Measurements from ENCODE around the gene TECTA. TPM values are rescaled to one million over a fixed set of nuclear protein-coding genes. Genes with fewer than 3 reads are reported as not detected.

Gene TECTA
- total RNA-seq, 2 experiments from 2014 or later, result 0.22 to 0.42 TPM

GRCh38 chr11:121145826-121146225, 44.8 kb downstream of the TECTA start:
- CTCF ChIA-PET, result no interaction called here
- POLR2A ChIA-PET, result no interaction called here

GRCh38 chr11:121149116-121149515, 48.1 kb downstream of the TECTA start:
- POLR2A ChIA-PET, result no interaction called here
- no peak overlapping the region for H3K27ac Mint-ChIP-seq
- no peaks in the 10 kb centered on the region for H3K9me3 Mint-ChIP-seq
- H3K27ac ChIP-seq (ENCODE audit: low read depth in 1 of 2, low read length in 2 of 2), result no peak overlapping the region
- intact Hi-C loops (cut with DNase I, micrococcal nuclease), result no loop called here
- DNase-seq (no peak), ATAC-seq (ENCODE audit: poor library complexity) (no peak)
- no peaks in the 10 kb centered on the region for H3K36me3 ChIP-seq (ENCODE audit: insufficient read depth, low read length)
- no peaks in the 10 kb centered on the region for H3K4me1 Mint-ChIP-seq (ENCODE audit: low read depth)
- no peak overlapping the region for H3K4me3 ChIP-seq (ENCODE audit: low read length)
- H3K4me3 Mint-ChIP-seq, result no peak overlapping the region
- no peaks in the 10 kb centered on the region for H3K27me3 ChIP-seq (ENCODE audit: control insufficient read depth in 1 of 2, insufficient read depth in 2 of 2, low read length in 2 of 2)
- no peaks in the 10 kb centered on the region for H3K27me3 Mint-ChIP-seq
- peaks cover 0 to 3% of the 10 kb centered on the region in 2 experiments for H3K9me3 ChIP-seq (ENCODE audit: control insufficient read depth in 1 of 2, insufficient read depth in 1 of 2, low read length in 2 of 2)
- no peaks in the 10 kb centered on the region for H3K36me3 Mint-ChIP-seq (ENCODE audit: low read depth)
- CTCF ChIA-PET, result no interaction called here
- TF ChIP-seq, protein P1, sequence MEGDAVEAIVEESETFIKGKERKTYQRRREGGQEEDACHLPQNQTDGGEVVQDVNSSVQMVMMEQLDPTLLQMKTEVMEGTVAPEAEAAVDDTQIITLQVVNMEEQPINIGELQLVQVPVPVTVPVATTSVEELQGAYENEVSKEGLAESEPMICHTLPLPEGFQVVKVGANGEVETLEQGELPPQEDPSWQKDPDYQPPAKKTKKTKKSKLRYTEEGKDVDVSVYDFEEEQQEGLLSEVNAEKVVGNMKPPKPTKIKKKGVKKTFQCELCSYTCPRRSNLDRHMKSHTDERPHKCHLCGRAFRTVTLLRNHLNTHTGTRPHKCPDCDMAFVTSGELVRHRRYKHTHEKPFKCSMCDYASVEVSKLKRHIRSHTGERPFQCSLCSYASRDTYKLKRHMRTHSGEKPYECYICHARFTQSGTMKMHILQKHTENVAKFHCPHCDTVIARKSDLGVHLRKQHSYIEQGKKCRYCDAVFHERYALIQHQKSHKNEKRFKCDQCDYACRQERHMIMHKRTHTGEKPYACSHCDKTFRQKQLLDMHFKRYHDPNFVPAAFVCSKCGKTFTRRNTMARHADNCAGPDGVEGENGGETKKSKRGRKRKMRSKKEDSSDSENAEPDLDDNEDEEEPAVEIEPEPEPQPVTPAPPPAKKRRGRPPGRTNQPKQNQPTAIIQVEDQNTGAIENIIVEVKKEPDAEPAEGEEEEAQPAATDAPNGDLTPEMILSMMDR (IDR thresholded peaks at IDR 0.05), result no peak
- no peaks in the 10 kb centered on the region for H3K4me1 ChIP-seq (ENCODE audit: insufficient read depth, low read length)

More at GRCh38 chr11:121145826-121146225, 44.8 kb downstream of the TECTA start:
- H3K4me1 ChIP-seq (ENCODE audit: insufficient read depth, low read length), result no peaks in the 10 kb centered on the region
- no peak overlapping the region for H3K4me3 ChIP-seq (ENCODE audit: low read length)
- no peaks in the 10 kb centered on the region for H3K27me3 Mint-ChIP-seq
- H3K27me3 ChIP-seq (ENCODE audit: control insufficient read depth in 1 of 2, insufficient read depth in 2 of 2, low read length in 2 of 2), result no peaks in the 10 kb centered on the region
- H3K36me3 ChIP-seq (ENCODE audit: insufficient read depth, low read length), result no peaks in the 10 kb centered on the region
- DNase-seq (no peak), ATAC-seq (ENCODE audit: poor library complexity) (no peak)
- intact Hi-C loops (cut with DNase I, micrococcal nuclease), result no loop called here
- TF ChIP-seq, protein P1 (IDR thresholded peaks at IDR 0.05), result no peak
- no peaks in the 10 kb centered on the region for H3K4me1 Mint-ChIP-seq (ENCODE audit: low read depth)
- no peaks in the 10 kb centered on the region for H3K9me3 Mint-ChIP-seq
- no peak overlapping the region for H3K27ac Mint-ChIP-seq
- no peaks in the 10 kb centered on the region for H3K36me3 Mint-ChIP-seq (ENCODE audit: low read depth)
- no peaks in the 10 kb centered on the region for H3K9me3 ChIP-seq (ENCODE audit: control insufficient read depth in 1 of 2, insufficient read depth in 1 of 2, low read length in 2 of 2)
- no peak overlapping the region for H3K4me3 Mint-ChIP-seq
- H3K27ac ChIP-seq (ENCODE audit: low read depth in 1 of 2, low read length in 2 of 2), result no peak overlapping the region

DNA sequence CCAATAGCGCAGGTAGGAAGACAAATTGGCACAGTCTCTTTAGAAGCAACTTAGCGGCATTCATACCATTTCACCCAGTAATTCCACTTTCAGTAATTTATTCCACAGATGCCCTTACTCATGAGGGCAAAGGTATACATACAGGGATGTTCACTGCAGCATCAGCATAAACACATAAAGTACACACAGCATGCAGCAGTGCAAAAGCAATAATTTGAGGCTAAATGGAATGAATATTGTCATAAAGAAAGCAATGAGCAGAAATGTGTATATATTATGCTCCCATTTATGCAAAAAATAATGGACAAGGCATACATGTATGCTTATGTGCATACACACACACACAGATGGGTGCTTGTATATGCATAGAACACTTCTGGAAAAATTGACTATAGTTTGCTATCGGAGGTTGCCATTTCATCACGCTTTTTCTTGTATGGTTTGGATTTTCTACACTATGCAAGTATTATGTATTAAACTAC, 50.2 kb downstream of the TECTA start:
- POLR2A ChIA-PET, result no interaction called here
- H3K27me3 Mint-ChIP-seq, result no peaks in the 10 kb centered on the region
- CTCF ChIA-PET, result no interaction called here
- H3K36me3 Mint-ChIP-seq (ENCODE audit: low read depth), result no peaks in the 10 kb centered on the region
- no peak overlapping the region for H3K27ac Mint-ChIP-seq
- Histone ChIP-seq H3K4me1 (ENCODE audit: insufficient read depth, low read length) (no peaks in the 10 kb centered on the region), H3K9me3 (ENCODE audit: control insufficient read depth in 1 of 2, insufficient read depth in 1 of 2, low read length in 2 of 2) (peaks cover 0 to 3% of the 10 kb centered on the region in 2 experiments), H3K27ac (ENCODE audit: low read depth in 1 of 2, low read length in 2 of 2) (no peak overlapping the region), H3K27me3 (ENCODE audit: control insufficient read depth in 1 of 2, insufficient read depth in 2 of 2, low read length in 2 of 2) (no peaks in the 10 kb centered on the region), H3K4me3 (ENCODE audit: low read length) (no peak overlapping the region), H3K36me3 (ENCODE audit: insufficient read depth, low read length) (no peaks in the 10 kb centered on the region)
- ATAC-seq (ENCODE audit: poor library complexity), result no peak
- no peaks in the 10 kb centered on the region for H3K4me1 Mint-ChIP-seq (ENCODE audit: low read depth)
- intact Hi-C loops (cut with DNase I, micrococcal nuclease), result no loop called here
- no peak overlapping the region for H3K4me3 Mint-ChIP-seq
- TF ChIP-seq, protein P1 (IDR thresholded peaks at IDR 0.05), result no peak
- no peaks in the 10 kb centered on the region for H3K9me3 Mint-ChIP-seq
- DNase-seq, result no peak

All from CD4-positive, alpha-beta T cell (primary cell).